ENCODE measurements around the gene KAT5.
"Not testable (repeated sequence)": the region's sequence is repeated elsewhere in the genome, so short reads cannot be mapped to it uniquely, and the experiment has no call there.

KAT5 gene

GRCh38 chr11:65695459-65696241, 16.4 kb upstream of the KAT5 start:
- Histone ChIP-seq H3K27me3 (ENCODE audit: control insufficient read depth, insufficient read depth, low read length) (peaks cover 28% of the 10 kb centered on the region), H3K4me2 (ENCODE audit: low read length) (no peak overlapping the region), H3K4me3 (ENCODE audit: low read length) (no peak overlapping the region), H3K9me3 (replicated peaks; ENCODE audit: low read length) (no peaks in the 10 kb centered on the region), H3K9ac (ENCODE audit: low read depth, low read length) (no peak overlapping the region), H3K36me3 (ENCODE audit: insufficient read depth, low read length) (no peaks in the 10 kb centered on the region), H3K4me1 (ENCODE audit: control insufficient read depth, insufficient read depth, low read length) (no peaks in the 10 kb centered on the region)

- Histone ChIP-seq H3K4me1 (ENCODE audit: control insufficient read depth, insufficient read depth, low read length) (no peaks in the 10 kb centered on the region), H3K27me3 (ENCODE audit: control insufficient read depth, insufficient read depth, low read length) (peaks cover 38% of the 10 kb centered on the region), H3K4me2 (ENCODE audit: low read length) (no peak overlapping the region), H3K9ac (ENCODE audit: low read depth, low read length) (no peak overlapping the region), H3K4me3 (ENCODE audit: low read length) (no peak overlapping the region), H3K9me3 (replicated peaks; ENCODE audit: low read length) (no peaks in the 10 kb centered on the region), H3K36me3 (ENCODE audit: insufficient read depth, low read length) (no peaks in the 10 kb centered on the region)
Measured at GRCh38 chr11:65696802-65697552, 15.1 kb upstream of the KAT5 start.

GRCh38 chr11:65698205-65698604, 13.8 kb upstream of the KAT5 start:
- no peaks in the 10 kb centered on the region for H3K9me3 ChIP-seq (replicated peaks; ENCODE audit: low read length)
- no peak overlapping the region for H3K9ac ChIP-seq (ENCODE audit: low read depth, low read length)
- no peaks in the 10 kb centered on the region for H3K36me3 ChIP-seq (ENCODE audit: insufficient read depth, low read length)
- H3K4me2 ChIP-seq (ENCODE audit: low read length) = no peak overlapping the region
- no peak overlapping the region for H3K4me3 ChIP-seq (ENCODE audit: low read length)
- H3K4me1 ChIP-seq (ENCODE audit: control insufficient read depth, insufficient read depth, low read length) = no peaks in the 10 kb centered on the region
- peaks cover 46% of the 10 kb centered on the region for H3K27me3 ChIP-seq (ENCODE audit: control insufficient read depth, insufficient read depth, low read length)

- Histone ChIP-seq H3K4me2 (ENCODE audit: low read length) (no peak overlapping the region), H3K9me3 (replicated peaks; ENCODE audit: low read length) (no peaks in the 10 kb centered on the region), H3K36me3 (ENCODE audit: insufficient read depth, low read length) (no peaks in the 10 kb centered on the region), H3K27me3 (ENCODE audit: control insufficient read depth, insufficient read depth, low read length) (peaks cover 42% of the 10 kb centered on the region), H3K4me3 (ENCODE audit: low read length) (no peak overlapping the region), H3K9ac (ENCODE audit: low read depth, low read length) (no peak overlapping the region), H3K4me1 (ENCODE audit: control insufficient read depth, insufficient read depth, low read length) (no peaks in the 10 kb centered on the region)
Measured at GRCh38 chr11:65699306-65699705, 12.7 kb upstream of the KAT5 start.

GRCh38 chr11:65700399-65700798, 11.7 kb upstream of the KAT5 start:
- Histone ChIP-seq H3K4me3 (ENCODE audit: low read length) (no peak overlapping the region), H3K4me1 (ENCODE audit: control insufficient read depth, insufficient read depth, low read length) (no peaks in the 10 kb centered on the region), H3K27me3 (ENCODE audit: control insufficient read depth, insufficient read depth, low read length) (peaks cover 41% of the 10 kb centered on the region), H3K36me3 (ENCODE audit: insufficient read depth, low read length) (no peaks in the 10 kb centered on the region), H3K9ac (ENCODE audit: low read depth, low read length) (no peak overlapping the region), H3K4me2 (ENCODE audit: low read length) (no peak overlapping the region), H3K9me3 (replicated peaks; ENCODE audit: low read length) (no peaks in the 10 kb centered on the region)

- no peak overlapping the region for H3K4me3 ChIP-seq (ENCODE audit: low read length)
- H3K4me2 ChIP-seq (ENCODE audit: low read length) = no peak overlapping the region
- H3K36me3 ChIP-seq (ENCODE audit: insufficient read depth, low read length) = no peaks in the 10 kb centered on the region
- H3K9ac ChIP-seq (ENCODE audit: low read depth, low read length) = no peak overlapping the region
- H3K27me3 ChIP-seq (ENCODE audit: control insufficient read depth, insufficient read depth, low read length) = peaks cover 47% of the 10 kb centered on the region
- no peaks in the 10 kb centered on the region for H3K4me1 ChIP-seq (ENCODE audit: control insufficient read depth, insufficient read depth, low read length)
- H3K9me3 ChIP-seq (replicated peaks; ENCODE audit: low read length) = no peaks in the 10 kb centered on the region
Measured at GRCh38 chr11:65701686-65702085, 10.4 kb upstream of the KAT5 start.

GRCh38 chr11:65703846-65704245, 8.2 kb upstream of the KAT5 start:
- H3K4me2 ChIP-seq (ENCODE audit: low read length) = no peak overlapping the region
- H3K9ac ChIP-seq (ENCODE audit: low read depth, low read length) = no peak overlapping the region
- H3K36me3 ChIP-seq (ENCODE audit: insufficient read depth, low read length) = no peaks in the 10 kb centered on the region
- H3K9me3 ChIP-seq (replicated peaks; ENCODE audit: low read length) = no peaks in the 10 kb centered on the region
- peaks cover 45% of the 10 kb centered on the region for H3K27me3 ChIP-seq (ENCODE audit: control insufficient read depth, insufficient read depth, low read length)
- no peak overlapping the region for H3K4me3 ChIP-seq (ENCODE audit: low read length)
- H3K4me1 ChIP-seq (ENCODE audit: control insufficient read depth, insufficient read depth, low read length) = no peaks in the 10 kb centered on the region

GRCh38 chr11:65706303-65706763, 5.7 kb upstream of the KAT5 start:
- Histone ChIP-seq H3K27me3 (ENCODE audit: control insufficient read depth, insufficient read depth, low read length) (peaks cover 23% of the 10 kb centered on the region), H3K4me1 (ENCODE audit: control insufficient read depth, insufficient read depth, low read length) (peaks cover 11% of the 10 kb centered on the region), H3K4me3 (ENCODE audit: low read length) (peak overlapping the region; percentile 52), H3K4me2 (ENCODE audit: low read length) (peak overlapping the region; percentile 76)
- not testable (repeated sequence) for H3K36me3 ChIP-seq (ENCODE audit: insufficient read depth, low read length); H3K9ac ChIP-seq (ENCODE audit: low read depth, low read length); H3K9me3 ChIP-seq (replicated peaks; ENCODE audit: low read length)

GRCh38 chr11:65707002-65707401, 5.0 kb upstream of the KAT5 start:
- not testable (repeated sequence) for H3K9me3 ChIP-seq (replicated peaks; ENCODE audit: low read length); H3K9ac ChIP-seq (ENCODE audit: low read depth, low read length); H3K4me3 ChIP-seq (ENCODE audit: low read length); H3K4me2 ChIP-seq (ENCODE audit: low read length); H3K36me3 ChIP-seq (ENCODE audit: insufficient read depth, low read length)
- Histone ChIP-seq H3K27me3 (ENCODE audit: control insufficient read depth, insufficient read depth, low read length) (peaks cover 17% of the 10 kb centered on the region), H3K4me1 (ENCODE audit: control insufficient read depth, insufficient read depth, low read length) (peaks cover 11% of the 10 kb centered on the region)

- peaks cover 18% of the 10 kb centered on the region for H3K4me1 ChIP-seq (ENCODE audit: control insufficient read depth, insufficient read depth, low read length)
- H3K9ac ChIP-seq (ENCODE audit: low read depth, low read length) = no peak overlapping the region
- no peak overlapping the region for H3K4me2 ChIP-seq (ENCODE audit: low read length)
- H3K36me3 ChIP-seq (ENCODE audit: insufficient read depth, low read length) = peaks cover 8% of the 10 kb centered on the region
- H3K27me3 ChIP-seq (ENCODE audit: control insufficient read depth, insufficient read depth, low read length) = peaks cover 6% of the 10 kb centered on the region
- no peaks in the 10 kb centered on the region for H3K9me3 ChIP-seq (replicated peaks; ENCODE audit: low read length)
- H3K4me3 ChIP-seq (ENCODE audit: low read length) = no peak overlapping the region
Measured at GRCh38 chr11:65708451-65708850, 3.6 kb upstream of the KAT5 start.

- H3K4me2 ChIP-seq (ENCODE audit: low read length) = no peak overlapping the region
- no peaks in the 10 kb centered on the region for H3K9me3 ChIP-seq (replicated peaks; ENCODE audit: low read length)
- no peak overlapping the region for H3K9ac ChIP-seq (ENCODE audit: low read depth, low read length)
- peaks cover 18% of the 10 kb centered on the region for H3K4me1 ChIP-seq (ENCODE audit: control insufficient read depth, insufficient read depth, low read length)
- peaks cover 20% of the 10 kb centered on the region for H3K36me3 ChIP-seq (ENCODE audit: insufficient read depth, low read length)
- peaks cover 6% of the 10 kb centered on the region for H3K27me3 ChIP-seq (ENCODE audit: control insufficient read depth, insufficient read depth, low read length)
- no peak overlapping the region for H3K4me3 ChIP-seq (ENCODE audit: low read length)
Measured at GRCh38 chr11:65709661-65710060, 2.4 kb upstream of the KAT5 start.

Measured in skeletal muscle satellite cell (primary cell).